ENCODE data around the gene KRT35.

The KRT35 gene

GRCh38 chr17:41486809-41487530 is 6.0 kb upstream of the KRT35 start:
- no peak for DNase-seq

GRCh38 chr17:41486316-41486715 is 5.4 kb upstream of the KRT35 start:
- DNase-seq = no peak

- no peak for DNase-seq
These were observed 4.3 kb upstream of the KRT35 start for GRCh38 chr17:41484920-41485904.

- no peak for DNase-seq
These were observed 3.3 kb upstream of the KRT35 start for GRCh38 chr17:41483991-41484826.

GRCh38 chr17:41483531-41483930 is 2.6 kb upstream of the KRT35 start:
- DNase-seq = no peak

- DNase-seq = no peak
These were observed 370 bp downstream of the KRT35 start for GRCh38 chr17:41480581-41480980.

GRCh38 chr17:41480136-41480535 is 815 bp downstream of the KRT35 start:
- DNase-seq = no peak

GRCh38 chr17:41478237-41478636 is 2.7 kb downstream of the KRT35 start:
- DNase-seq = no peak

GRCh38 chr17:41476866-41477815 is 3.8 kb downstream of the KRT35 start:
- DNase-seq = no peak

- DNase-seq = no peak
These were observed 5.5 kb downstream of the KRT35 start for GRCh38 chr17:41475421-41475820.

- DNase-seq = no peak
These were observed 6.1 kb downstream of the KRT35 start for GRCh38 chr17:41474863-41475262.

- DNase-seq = no peak
These were observed 12.6 kb downstream of the KRT35 start for GRCh38 chr17:41468346-41468745.

GRCh38 chr17:41467561-41467960 is 13.4 kb downstream of the KRT35 start:
- DNase-seq = no peak

GRCh38 chr17:41466988-41467387 is 14.0 kb downstream of the KRT35 start, which contains the start of gene KRT32:
Gene KRT32 (minus strand): TSS chr17:41467386. CDS start chr17:41467325, 61 bp downstream.
- no peak for DNase-seq

- DNase-seq = no peak
These were observed 16.3 kb downstream of the KRT35 start for GRCh38 chr17:41464682-41465081.

- no peak for DNase-seq
These were observed 16.8 kb downstream of the KRT35 start for GRCh38 chr17:41464173-41464572.

GRCh38 chr17:41463746-41464145 is 17.2 kb downstream of the KRT35 start:
- no peak for DNase-seq

GRCh38 chr17:41462705-41463104 is 18.2 kb downstream of the KRT35 start:
- no peak for DNase-seq

GRCh38 chr17:41457676-41458075 is 23.3 kb downstream of the KRT35 start:
- no peak for DNase-seq

- no peak for DNase-seq
These were observed 24.7 kb downstream of the KRT35 start for GRCh38 chr17:41456204-41456603.

GRCh38 chr17:41455236-41455635 is 25.7 kb downstream of the KRT35 start:
- no peak for DNase-seq

- DNase-seq = no peak
These were observed 27.9 kb downstream of the KRT35 start for GRCh38 chr17:41453066-41453465.

Measured in NCI-H1048 (cell line).